HEK293 (cell line): ENCODE results near the gene PAX9.

ENCODE experiments used
- CTCF ChIP-seq: fragments of 450-650 bp; formaldehyde crosslinking; IDR thresholded peaks from 2 replicates; pipeline ENCODE4 v1.5.1; 2016; ENCODE audit warnings: missing biosample characterization, missing genetic modification characterization
- KLF10 ChIP-seq: fragments of 450-650 bp; IDR thresholded peaks from 2 replicates; pipeline ENCODE4 v1.5.1; 2018; ENCODE audit warnings: missing biosample characterization, mild to moderate bottlenecking, missing genetic modification characterization
- MYNN ChIP-seq: fragments of 450-650 bp; formaldehyde crosslinking; IDR thresholded peaks from 2 replicates; pipeline ENCODE4 v1.5.1; 2016; ENCODE audit warnings: missing biosample characterization, missing genetic modification characterization, borderline replicate concordance
- ZBTB11 ChIP-seq: fragments of 450-650 bp; formaldehyde crosslinking; conservative IDR thresholded peaks from 2 replicates; pipeline ENCODE4 v1.5.1; 2016; ENCODE audit warnings: low read depth, missing biosample characterization, missing genetic modification characterization
- ZNF121 ChIP-seq: fragments of 450-650 bp; formaldehyde crosslinking; IDR thresholded peaks from 2 replicates; pipeline ENCODE4 v1.5.1; 2016; ENCODE audit warnings: missing biosample characterization, missing genetic modification characterization
- ZNF623 ChIP-seq: fragments of 450-650 bp; formaldehyde crosslinking; IDR thresholded peaks from 2 replicates; pipeline ENCODE4 v1.5.1; 2016; ENCODE audit warnings: missing biosample characterization, missing genetic modification characterization
- ZNF704 ChIP-seq: fragments of 450-650 bp; formaldehyde crosslinking; IDR thresholded peaks from 2 replicates; pipeline ENCODE4 v1.5.1; 2016; ENCODE audit warnings: missing biosample characterization, missing genetic modification characterization

GRCh38 chr14:36652542-36653201 is 9.0 kb upstream of the PAX9 start:
- TF ChIP-seq ZNF704 (tag by site-specific recombination) (no peak), MYNN (tag by site-specific recombination) (no peak), KLF10 (tag by site-specific recombination) (no peak), ZBTB11 (tag by site-specific recombination) (no peak), ZNF623 (tag by site-specific recombination) (no peak), ZNF121 (tag by site-specific recombination) (no peak), CTCF (tag by site-specific recombination) (no peak)
